Measurements from ENCODE around the gene REL.
"Not testable (repeated sequence)": the region's sequence is repeated elsewhere in the genome, so short reads cannot be mapped to it uniquely, and the experiment has no call there.

Gene REL

GRCh38 chr2:60852282-60852860, 29.0 kb upstream of the REL start:
- peaks cover 39 to 66% of the 10 kb centered on the region in 2 donors for H3K4me1 Mint-ChIP-seq
- H3K27me3 Mint-ChIP-seq: no peaks in the 10 kb centered on the region
- no peak overlapping the region for H3K27ac Mint-ChIP-seq
- peaks cover 0 to 3% of the 10 kb centered on the region in 2 donors for H3K36me3 Mint-ChIP-seq
- ATAC-seq (replicated peaks): no peak
- H3K4me3 Mint-ChIP-seq: no peak overlapping the region
- no peak for DNase-seq
- H3K9me3 Mint-ChIP-seq: no peaks in the 10 kb centered on the region

GRCh38 chr2:60853531-60853930, 27.8 kb upstream of the REL start:
- H3K27ac Mint-ChIP-seq: no peak overlapping the region
- H3K36me3 Mint-ChIP-seq: peaks cover 0 to 3% of the 10 kb centered on the region in 2 donors
- no peak overlapping the region for H3K4me3 Mint-ChIP-seq
- peaks cover 31 to 60% of the 10 kb centered on the region in 2 donors for H3K4me1 Mint-ChIP-seq
- ATAC-seq (replicated peaks) (peak; percentile 29 to 45), DNase-seq (no peak)
- H3K9me3 Mint-ChIP-seq: no peaks in the 10 kb centered on the region
- H3K27me3 Mint-ChIP-seq: no peaks in the 10 kb centered on the region

GRCh38 chr2:60855989-60856669, 25.2 kb upstream of the REL start:
- peak; percentile 61 to 66 for ATAC-seq (replicated peaks)
- DNase-seq: no peak
- Mint-ChIP-seq H3K4me1 (peaks cover 27 to 53% of the 10 kb centered on the region in 2 donors), H3K9me3 (no peaks in the 10 kb centered on the region), H3K36me3 (no peaks in the 10 kb centered on the region), H3K27me3 (no peaks in the 10 kb centered on the region), H3K4me3 (peak overlapping the region in 1 of 2 donors; percentile 4), H3K27ac (peak overlapping the region; percentile 26)

DNA sequence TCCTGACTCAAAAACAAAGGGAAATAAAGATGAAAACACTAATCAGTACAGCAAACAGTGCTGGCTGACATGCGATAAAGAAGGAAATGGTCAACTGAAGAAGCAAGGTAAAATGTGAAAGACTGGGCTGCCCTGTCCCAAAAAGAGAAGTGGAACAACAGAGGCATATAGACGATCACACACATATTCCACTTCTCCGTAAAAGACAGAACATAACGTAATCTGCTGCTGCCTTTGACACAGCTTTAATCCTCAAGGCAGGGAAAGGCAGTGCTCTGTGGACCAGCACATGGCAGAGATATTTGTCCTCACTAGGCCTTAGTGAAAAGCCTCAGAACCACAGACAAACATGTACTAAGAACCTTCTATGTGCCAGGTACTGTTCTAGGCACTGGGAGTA, 24.3 kb upstream of the REL start:
- H3K27ac Mint-ChIP-seq: peak overlapping the region; percentile 6
- peak; percentile 65 to 74 for ATAC-seq (replicated peaks)
- peaks cover 34 to 61% of the 10 kb centered on the region in 2 donors for H3K4me1 Mint-ChIP-seq

DNA sequence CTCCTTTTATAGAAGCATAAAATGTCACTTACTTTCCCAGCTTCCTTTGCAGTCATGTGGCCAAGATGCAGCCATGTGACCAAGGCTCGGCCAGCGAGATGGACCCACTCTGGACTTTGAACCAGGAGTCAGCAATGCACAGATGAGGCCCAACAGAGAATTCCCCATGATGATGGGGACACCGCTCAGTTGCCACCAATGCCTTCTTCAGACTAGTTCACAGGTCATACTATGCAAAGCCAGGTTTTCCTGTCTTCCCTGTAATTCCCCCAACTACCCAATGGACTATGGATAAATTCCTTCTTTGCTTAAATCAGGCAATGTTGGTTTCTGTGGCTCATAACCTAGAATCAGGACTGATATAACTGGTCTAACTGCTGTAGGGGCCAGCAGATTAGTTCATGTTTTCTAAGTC, 22.5 kb upstream of the REL start:
- Mint-ChIP-seq H3K27ac (no peak overlapping the region), H3K27me3 (no peaks in the 10 kb centered on the region), H3K4me1 (peaks cover 34 to 59% of the 10 kb centered on the region in 2 donors), H3K9me3 (peaks cover 9 to 14% of the 10 kb centered on the region in 2 donors), H3K4me3 (no peak overlapping the region), H3K36me3 (peaks cover 5 to 11% of the 10 kb centered on the region in 2 donors)
- ATAC-seq (replicated peaks) (no peak), DNase-seq (no peak)

More for the DNA sequence above, 24.3 kb upstream of the REL start:
- DNase-seq: no peak
- H3K4me3 Mint-ChIP-seq: no peak overlapping the region
- no peaks in the 10 kb centered on the region for H3K27me3 Mint-ChIP-seq
- H3K9me3 Mint-ChIP-seq: peaks cover 4 to 7% of the 10 kb centered on the region in 2 donors
- peaks cover 4 to 5% of the 10 kb centered on the region in 2 donors for H3K36me3 Mint-ChIP-seq

DNA sequence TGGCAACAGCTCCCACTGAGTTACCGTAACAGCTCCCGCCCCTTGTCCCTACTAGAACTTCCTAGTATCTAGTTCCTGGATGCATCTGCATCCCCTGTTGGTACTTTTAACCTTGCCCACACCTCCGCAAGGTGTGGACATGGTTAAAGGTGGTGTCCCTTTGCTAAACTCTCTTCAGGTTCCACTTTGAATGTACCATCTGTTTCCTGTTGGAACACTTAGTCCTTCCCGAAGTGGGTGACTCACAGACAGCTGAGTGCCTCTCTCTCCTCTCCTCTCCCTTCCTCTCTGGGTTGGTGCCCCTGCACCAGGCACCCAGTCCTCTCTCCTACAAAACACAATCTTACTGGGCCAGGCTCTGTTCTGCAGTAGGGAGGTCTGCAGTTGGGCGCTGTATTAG, 19.6 kb upstream of the REL start:
- H3K4me1 Mint-ChIP-seq: peaks cover 24 to 45% of the 10 kb centered on the region in 2 donors
- H3K27me3 Mint-ChIP-seq: no peaks in the 10 kb centered on the region
- H3K27ac Mint-ChIP-seq: peak overlapping the region; percentile 33
- DNase-seq (no peak), ATAC-seq (replicated peaks) (peak in 1 of 2 donors; percentile 45)
- H3K9me3 Mint-ChIP-seq: peaks cover 9 to 19% of the 10 kb centered on the region in 2 donors
- peaks cover 14 to 22% of the 10 kb centered on the region in 2 donors for H3K36me3 Mint-ChIP-seq
- H3K4me3 Mint-ChIP-seq: no peak overlapping the region

- no peak overlapping the region for H3K4me3 Mint-ChIP-seq
These were observed 18.7 kb upstream of the REL start for GRCh38 chr2:60862642-60863041.

GRCh38 chr2:60865361-60865760, 16.0 kb upstream of the REL start:
- not testable (repeated sequence) for H3K27ac Mint-ChIP-seq; H3K27me3 Mint-ChIP-seq; ATAC-seq (replicated peaks); H3K4me3 Mint-ChIP-seq; DNase-seq
- H3K36me3 Mint-ChIP-seq: peaks cover 26 to 38% of the 10 kb centered on the region in 2 donors
- peaks cover 15 to 25% of the 10 kb centered on the region in 2 donors for H3K9me3 Mint-ChIP-seq
- peaks cover 32 to 50% of the 10 kb centered on the region in 2 donors for H3K4me1 Mint-ChIP-seq

More at GRCh38 chr2:60862642-60863041, 18.7 kb upstream of the REL start:
- Mint-ChIP-seq H3K27me3 (no peaks in the 10 kb centered on the region), H3K27ac (no peak overlapping the region), H3K4me1 (peaks cover 28 to 45% of the 10 kb centered on the region in 2 donors), H3K9me3 (peaks cover 15 to 25% of the 10 kb centered on the region in 2 donors), H3K36me3 (peaks cover 20 to 28% of the 10 kb centered on the region in 2 donors)
- ATAC-seq (replicated peaks) (peak; percentile 78 to 79), DNase-seq (no peak)

DNA sequence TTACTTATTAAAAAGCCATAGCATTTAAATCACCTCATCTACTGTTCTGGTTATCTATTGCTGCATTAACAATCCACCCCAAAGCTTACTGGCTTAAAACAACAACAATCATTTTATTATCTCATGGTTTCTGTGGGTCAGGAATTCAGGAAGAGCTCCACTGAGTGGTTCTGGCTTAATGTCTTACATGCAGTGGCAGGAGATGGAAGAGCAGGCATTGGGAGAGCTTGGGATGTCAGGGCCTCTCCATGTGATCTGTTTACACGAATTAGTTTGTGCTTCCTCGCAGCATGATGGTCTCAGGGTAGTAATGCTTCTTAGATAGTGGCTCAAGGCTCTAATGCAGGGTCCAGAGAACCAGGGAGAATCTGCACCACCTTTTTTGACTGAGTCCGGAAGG, 14.4 kb upstream of the REL start:
- Mint-ChIP-seq H3K9me3 (peaks cover 11 to 18% of the 10 kb centered on the region in 2 donors), H3K27ac (peak overlapping the region; percentile 94), H3K4me1 (peaks cover 26 to 50% of the 10 kb centered on the region in 2 donors), H3K4me3 (peak overlapping the region; percentile 8 to 66), H3K36me3 (peaks cover 23 to 33% of the 10 kb centered on the region in 2 donors), H3K27me3 (no peaks in the 10 kb centered on the region)
- ATAC-seq (replicated peaks) (no peak), DNase-seq (no peak)

GRCh38 chr2:60867848-60868247, 13.5 kb upstream of the REL start:
- Mint-ChIP-seq H3K27me3 (no peaks in the 10 kb centered on the region), H3K4me3 (peak overlapping the region; percentile 27 to 70), H3K27ac (peak overlapping the region; percentile 92), H3K9me3 (peaks cover 10 to 15% of the 10 kb centered on the region in 2 donors), H3K4me1 (peaks cover 25 to 49% of the 10 kb centered on the region in 2 donors), H3K36me3 (peaks cover 23 to 35% of the 10 kb centered on the region in 2 donors)
- DNase-seq (peak; percentile 38), ATAC-seq (replicated peaks) (peak; percentile 75 to 82)

DNA sequence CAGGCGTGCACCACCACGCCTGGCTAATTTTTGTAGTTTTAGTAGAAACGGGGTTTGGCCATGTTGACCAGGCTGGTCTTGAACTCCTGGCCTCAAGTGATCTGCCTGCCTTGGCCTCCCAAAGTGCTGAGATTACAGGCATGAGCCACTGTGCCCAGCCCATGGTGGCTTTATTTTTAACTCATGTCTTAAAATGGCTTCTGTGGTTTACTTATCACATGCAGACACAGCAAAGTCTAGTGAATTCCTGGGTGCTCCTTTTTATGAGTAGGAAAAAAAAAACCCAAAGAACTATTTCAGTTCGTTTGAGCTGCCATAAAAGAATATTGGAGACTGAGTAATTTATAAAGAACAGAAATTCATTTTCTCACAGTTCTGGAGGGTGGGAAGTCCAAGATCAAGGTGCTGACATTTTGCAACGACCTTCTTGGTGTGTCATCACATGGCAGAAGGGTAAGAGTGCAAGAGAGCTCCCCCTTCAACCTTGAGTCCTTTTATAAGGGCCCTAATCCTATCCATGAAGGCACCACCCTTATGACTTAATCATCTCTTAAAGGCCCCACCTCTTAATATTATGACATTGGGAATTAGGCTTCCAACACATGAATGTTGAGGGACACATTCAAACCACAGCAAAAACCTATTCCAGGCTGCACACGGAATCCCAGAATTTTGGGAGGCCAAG, 12.6 kb upstream of the REL start:
- peaks cover 9 to 11% of the 10 kb centered on the region in 2 donors for H3K9me3 Mint-ChIP-seq
- peak overlapping the region; percentile 46 to 70 for H3K4me3 Mint-ChIP-seq
- ATAC-seq (replicated peaks): peak; percentile 10 to 29
- H3K27me3 Mint-ChIP-seq: no peaks in the 10 kb centered on the region
- H3K4me1 Mint-ChIP-seq: peaks cover 23 to 49% of the 10 kb centered on the region in 2 donors
- peak; percentile 16 for DNase-seq
- H3K36me3 Mint-ChIP-seq: peaks cover 21 to 30% of the 10 kb centered on the region in 2 donors
- peak overlapping the region; percentile 92 for H3K27ac Mint-ChIP-seq

GRCh38 chr2:60872510-60872928, 8.9 kb upstream of the REL start:
- peak; percentile 33 to 60 for ATAC-seq (replicated peaks)
- H3K27me3 Mint-ChIP-seq: no peaks in the 10 kb centered on the region
- no peak overlapping the region for H3K4me3 Mint-ChIP-seq
- DNase-seq: no peak
- H3K27ac Mint-ChIP-seq: peak overlapping the region; percentile 79
- peaks cover 23 to 59% of the 10 kb centered on the region in 2 donors for H3K4me1 Mint-ChIP-seq
- H3K9me3 Mint-ChIP-seq: peaks cover 6 to 7% of the 10 kb centered on the region in 2 donors
- H3K36me3 Mint-ChIP-seq: peaks cover 17 to 24% of the 10 kb centered on the region in 2 donors

GRCh38 chr2:60873381-60873780, 8.0 kb upstream of the REL start:
- peak; percentile 68 for DNase-seq
- Mint-ChIP-seq H3K4me1 (peaks cover 22 to 56% of the 10 kb centered on the region in 2 donors), H3K4me3 (peak overlapping the region; percentile 47 to 68), H3K27ac (peak overlapping the region; percentile 79), H3K36me3 (peaks cover 14 to 16% of the 10 kb centered on the region in 2 donors), H3K27me3 (no peaks in the 10 kb centered on the region), H3K9me3 (peaks cover 6 to 7% of the 10 kb centered on the region in 2 donors)
- peak; percentile 90 to 93 for ATAC-seq (replicated peaks)

DNA sequence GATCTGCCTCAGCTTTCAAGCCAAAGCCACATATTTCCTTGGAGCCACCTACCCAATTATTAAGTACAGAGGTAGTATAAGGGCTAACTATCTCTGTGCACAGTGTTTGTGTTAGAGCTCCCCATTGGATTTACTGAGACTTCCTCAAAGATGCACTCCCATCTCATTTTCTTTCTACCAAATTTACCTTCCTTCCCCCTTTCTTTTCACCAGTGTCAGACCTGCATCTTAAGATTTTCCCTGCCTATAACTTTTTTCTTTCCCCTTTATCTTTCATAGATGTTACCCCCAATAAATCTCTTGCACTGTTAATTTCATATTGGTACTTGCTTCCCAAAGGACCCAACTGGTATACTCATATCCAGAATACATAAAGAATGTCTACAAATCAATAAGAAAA, 5.9 kb upstream of the REL start:
- Mint-ChIP-seq H3K36me3 (peaks cover 14 to 17% of the 10 kb centered on the region in 2 donors), H3K4me3 (no peak overlapping the region), H3K9me3 (peaks cover 6 to 7% of the 10 kb centered on the region in 2 donors), H3K27me3 (no peaks in the 10 kb centered on the region), H3K27ac (peak overlapping the region; percentile 57), H3K4me1 (peaks cover 30 to 63% of the 10 kb centered on the region in 2 donors)
- DNase-seq: no peak
- no peak for ATAC-seq (replicated peaks)

Measured in stimulated activated naive B cell treated with anti-CD40 and anti-IgM and Interleukin-4, amounts not matched to agents 10 μg/mL and 1 μg/mL and 100 μg/mL, for 72 hours (primary cell).